CD8-positive, alpha-beta memory T cell (primary cell): ENCODE data around the gene AXL. TPM values are rescaled to one million over a fixed set of nuclear protein-coding genes. Genes with fewer than 3 reads are reported as not detected.

Source experiments
- CTCF ChIA-PET: fragments of 350-600 bp; sonication (Branson Sonifier 250); formaldehyde crosslinking; loops from one replicate; lab custom pipeline; 2021; ENCODE audit warnings: antibody characterized with exemption; lab: Charles Lee
- POLR2A ChIA-PET: fragments of 350-600 bp; sonication (Branson Sonifier 250); formaldehyde crosslinking; loops from one replicate; lab custom pipeline; 2021; ENCODE audit warnings: antibody characterized with exemption; lab: Charles Lee
- DNase-seq, 5 donors: peaks; one replicate each; pipeline versions ENCODE4 v3.0.0 to v3.0.0-alpha.2; 2020 to 2022; ENCODE audit warnings: mixed read lengths in 1 of 5
- H3K27ac ChIP-seq: one replicate; pipeline ENCODE4 v1.7.0; 2013; ENCODE audit warnings: low read depth, mild to moderate bottlenecking, low read length, moderate library complexity
- H3K27me3 ChIP-seq: 2 replicates; pipeline ENCODE4 v1.7.0; 2013; ENCODE audit warnings: low read length, mild to moderate bottlenecking; ENCODE audit not compliant: insufficient read depth, poor library complexity, severe bottlenecking
- H3K36me3 ChIP-seq: 2 replicates; pipeline ENCODE4 v1.7.0; 2013; ENCODE audit warnings: mild to moderate bottlenecking, low read length, moderate library complexity; ENCODE audit not compliant: insufficient read depth
- H3K4me1 ChIP-seq: 2 replicates; pipeline ENCODE4 v1.7.0; 2013; ENCODE audit warnings: mild to moderate bottlenecking, low read length, moderate library complexity; ENCODE audit not compliant: insufficient read depth
- H3K4me3 ChIP-seq: 2 replicates; pipeline ENCODE4 v1.7.0; 2013; ENCODE audit warnings: mild to moderate bottlenecking, low read length
- H3K9me3 ChIP-seq: 2 replicates; pipeline ENCODE4 v1.7.0; 2013; ENCODE audit warnings: mild to moderate bottlenecking, low read length
- H3K27ac Mint-ChIP-seq, 8 donors: one replicate each; pipeline ENCODE4 v1.8.0; 2020 to 2021; ENCODE audit warnings: mixed read lengths in 8 of 8, mild to moderate bottlenecking in 6 of 8, inconsistent platforms in 3 of 8, moderate library complexity in 3 of 8
- H3K27me3 Mint-ChIP-seq, 2 donors: one replicate each; pipeline ENCODE4 v1.8.0; 2020 to 2021; ENCODE audit warnings: mixed read lengths in 2 of 2, mild to moderate bottlenecking in 1 of 2, moderate library complexity in 1 of 2
- H3K36me3 Mint-ChIP-seq, 3 donors: one replicate each; pipeline ENCODE4 v1.8.0; 2020 to 2021; ENCODE audit warnings: mixed read lengths in 3 of 3, inconsistent platforms in 1 of 3, mild to moderate bottlenecking in 1 of 3
- H3K4me1 Mint-ChIP-seq, 3 donors: one replicate each; pipeline ENCODE4 v1.8.0; 2020 to 2021; ENCODE audit warnings: mixed read lengths in 3 of 3, inconsistent platforms in 1 of 3, mild to moderate bottlenecking in 1 of 3
- H3K4me3 Mint-ChIP-seq, 7 donors: one replicate each; pipeline ENCODE4 v1.8.0; 2020 to 2021; ENCODE audit warnings: mixed read lengths in 7 of 7, mild to moderate bottlenecking in 6 of 7, moderate library complexity in 4 of 7, inconsistent platforms in 2 of 7
- H3K9me3 Mint-ChIP-seq, 5 donors: one replicate each; pipeline ENCODE4 v1.8.0; 2020 to 2022; ENCODE audit warnings: mixed read lengths in 5 of 5, mild to moderate bottlenecking in 3 of 5, moderate library complexity in 2 of 5, inconsistent platforms in 1 of 5
- polyA plus RNA-seq: library from polyadenylated mRNA; unstranded; fragments of 300-500 nt; fragmentation: Illumina TruSeq; gene quantifications from one replicate; pipeline ENCODE4 v1.2.3, GENCODE V29; 2021
- total RNA-seq, 2 experiments: library from RNA; stranded (reverse); gene quantifications; one replicate each; pipeline ENCODE4 v1.2.3, GENCODE V29; 2021

AXL gene
- total and polyA plus RNA-seq, 3 experiments from 2014 or later = 0.09 to 0.43 (median 0.11) TPM

GRCh38 chr19:41296433-41296871 lies 77.4 kb downstream of the AXL start:
- Histone ChIP-seq H3K27me3 (no peaks in the 10 kb centered on the region), H3K4me1 (peaks cover 57% of the 10 kb centered on the region), H3K36me3 (peaks cover 71% of the 10 kb centered on the region), H3K4me3 (no peak overlapping the region), H3K9me3 (no peaks in the 10 kb centered on the region), H3K27ac (no peak overlapping the region)
- POLR2A ChIA-PET = interaction anchor here (3.2 kb wide), 1 partner anchor 33 kb away, joined by 16 read pairs; the partner anchor contains the start of gene HNRNPUL1
- Mint-ChIP-seq H3K36me3 (peaks cover 11 to 99% (median 53%) of the 10 kb centered on the region in 3 donors), H3K4me1 (peaks cover 63 to 72% (median 70%) of the 10 kb centered on the region in 3 donors), H3K9me3 (no peaks in the 10 kb centered on the region), H3K27ac (peak overlapping the region; percentile 96 to 100 (median 98)), H3K27me3 (no peaks in the 10 kb centered on the region), H3K4me3 (peak overlapping the region in 6 of 7 donors; percentile 21 to 83 (median 66))
- no peak for DNase-seq
- CTCF ChIA-PET = interaction anchor here (1.5 to 4.0 kb wide), 2 partner anchors 12 to 31 kb away, joined by 3 to 24 read pairs; no protein-coding TSS in a partner anchor

- H3K36me3 Mint-ChIP-seq = peaks cover 12 to 97% (median 52%) of the 10 kb centered on the region in 3 donors
- peak in 1 of 5 donors; percentile 36 for DNase-seq
- Histone ChIP-seq H3K36me3 (peaks cover 58% of the 10 kb centered on the region), H3K4me1 (peaks cover 70% of the 10 kb centered on the region), H3K27ac (peak overlapping the region; percentile 68), H3K27me3 (no peaks in the 10 kb centered on the region), H3K4me3 (no peak overlapping the region), H3K9me3 (no peaks in the 10 kb centered on the region)
- H3K27me3 Mint-ChIP-seq = no peaks in the 10 kb centered on the region
- CTCF ChIA-PET = interaction anchor here (1.2 to 4.0 kb wide), 3 partner anchors 10 to 94 kb away, joined by 3 to 24 read pairs (median 10); no protein-coding TSS in a partner anchor
- H3K9me3 Mint-ChIP-seq = no peaks in the 10 kb centered on the region
- POLR2A ChIA-PET = interaction anchor here (0.6 to 3.2 kb wide), 2 partner anchors 9 to 34 kb away, joined by 3 to 16 read pairs; partner anchors contain the start of gene HNRNPUL1
- H3K27ac Mint-ChIP-seq = peak overlapping the region; percentile 96 to 100 (median 98)
- H3K4me1 Mint-ChIP-seq = peaks cover 73 to 86% (median 83%) of the 10 kb centered on the region in 3 donors
- peak overlapping the region; percentile 37 to 67 (median 61) for H3K4me3 Mint-ChIP-seq
These were observed 78.8 kb downstream of the AXL start for GRCh38 chr19:41297628-41298347.

- no peaks in the 10 kb centered on the region for H3K27me3 Mint-ChIP-seq
- H3K36me3 Mint-ChIP-seq = peaks cover 15 to 97% (median 53%) of the 10 kb centered on the region in 3 donors
- peak; percentile 45 to 78 (median 56) for DNase-seq
- POLR2A ChIA-PET = interaction anchor here (3.2 kb wide), 1 partner anchor 35 kb away, joined by 16 read pairs; the partner anchor contains the start of gene HNRNPUL1
- Histone ChIP-seq H3K9me3 (no peaks in the 10 kb centered on the region), H3K4me1 (peaks cover 77% of the 10 kb centered on the region), H3K36me3 (peaks cover 52% of the 10 kb centered on the region), H3K27ac (peak overlapping the region; percentile 68), H3K4me3 (no peak overlapping the region), H3K27me3 (no peaks in the 10 kb centered on the region)
- H3K4me3 Mint-ChIP-seq = peak overlapping the region; percentile 37 to 67 (median 64)
- no peaks in the 10 kb centered on the region for H3K9me3 Mint-ChIP-seq
- peak overlapping the region; percentile 96 to 100 (median 98) for H3K27ac Mint-ChIP-seq
- CTCF ChIA-PET = interaction anchor here (1.2 to 4.0 kb wide), 3 partner anchors 10 to 94 kb away, joined by 3 to 24 read pairs (median 10); no protein-coding TSS in a partner anchor
- peaks cover 80 to 93% (median 90%) of the 10 kb centered on the region in 3 donors for H3K4me1 Mint-ChIP-seq
These were observed 79.4 kb downstream of the AXL start for GRCh38 chr19:41298348-41298964.

GRCh38 chr19:41299046-41299754 lies 80.2 kb downstream of the AXL start:
- Histone ChIP-seq H3K27me3 (no peaks in the 10 kb centered on the region), H3K4me3 (no peak overlapping the region), H3K9me3 (no peaks in the 10 kb centered on the region), H3K36me3 (peaks cover 51% of the 10 kb centered on the region), H3K27ac (peak overlapping the region; percentile 68), H3K4me1 (peaks cover 85% of the 10 kb centered on the region)
- no peaks in the 10 kb centered on the region for H3K9me3 Mint-ChIP-seq
- peak in 1 of 5 donors; percentile 7 for DNase-seq
- peak overlapping the region; percentile 31 to 72 (median 66) for H3K4me3 Mint-ChIP-seq
- peaks cover 86 to 100% (median 98%) of the 10 kb centered on the region in 3 donors for H3K4me1 Mint-ChIP-seq
- no peaks in the 10 kb centered on the region for H3K27me3 Mint-ChIP-seq
- POLR2A ChIA-PET = interaction anchor here (1.0 to 3.2 kb wide), 2 partner anchors 35 to 256 kb away, joined by 3 to 16 read pairs; partner anchors contain the start of gene HNRNPUL1
- H3K36me3 Mint-ChIP-seq = peaks cover 18 to 97% (median 52%) of the 10 kb centered on the region in 3 donors
- CTCF ChIA-PET = interaction anchor here (1.3 to 4.0 kb wide), 3 partner anchors 9 to 95 kb away, joined by 4 to 24 read pairs (median 10); partner anchors contain the start of gene HNRNPUL1
- H3K27ac Mint-ChIP-seq = peak overlapping the region; percentile 96 to 100 (median 98)

GRCh38 chr19:41299755-41300089 lies 80.7 kb downstream of the AXL start:
- Mint-ChIP-seq H3K9me3 (no peaks in the 10 kb centered on the region), H3K27me3 (no peaks in the 10 kb centered on the region)
- POLR2A ChIA-PET = interaction anchor here (1.0 to 3.2 kb wide), 2 partner anchors 36 to 255 kb away, joined by 3 to 16 read pairs; partner anchors contain the start of gene HNRNPUL1

GRCh38 chr19:41300555-41300954 lies 81.5 kb downstream of the AXL start:
- no peak overlapping the region for H3K4me3 ChIP-seq
- H3K27ac ChIP-seq = no peak overlapping the region
- H3K4me1 ChIP-seq = peaks cover 98% of the 10 kb centered on the region
- ChIA-PET CTCF (interaction anchor here (0.8 to 10.1 kb wide), 5 partner anchors 17 to 97 kb away, joined by 3 to 101 read pairs (median 54); partner anchors contain the start of genes HNRNPUL1 and TGFB1), POLR2A (interaction anchor here (0.5 kb wide), 1 partner anchor 31 kb away, joined by 5 read pairs; no protein-coding TSS in a partner anchor)
- DNase-seq = no peak
- peaks cover 94 to 100% (median 100%) of the 10 kb centered on the region in 3 donors for H3K4me1 Mint-ChIP-seq
- no peaks in the 10 kb centered on the region for H3K9me3 Mint-ChIP-seq
- no peaks in the 10 kb centered on the region for H3K27me3 Mint-ChIP-seq
- peak overlapping the region; percentile 17 to 100 (median 97) for H3K27ac Mint-ChIP-seq
- H3K36me3 ChIP-seq = peaks cover 51% of the 10 kb centered on the region
- peak overlapping the region in 4 of 7 donors; percentile 12 to 60 (median 44) for H3K4me3 Mint-ChIP-seq
- no peaks in the 10 kb centered on the region for H3K27me3 ChIP-seq
- peaks cover 14 to 97% (median 41%) of the 10 kb centered on the region in 3 donors for H3K36me3 Mint-ChIP-seq
- H3K9me3 ChIP-seq = no peaks in the 10 kb centered on the region

More at GRCh38 chr19:41299755-41300089, 80.7 kb downstream of the AXL start:
- no peaks in the 10 kb centered on the region for H3K27me3 ChIP-seq
- H3K27ac Mint-ChIP-seq = peak overlapping the region; percentile 96 to 100 (median 98)
- peaks cover 90% of the 10 kb centered on the region for H3K4me1 ChIP-seq
- H3K36me3 Mint-ChIP-seq = peaks cover 15 to 97% (median 49%) of the 10 kb centered on the region in 3 donors
- H3K27ac ChIP-seq = no peak overlapping the region
- peak overlapping the region; percentile 31 to 72 (median 66) for H3K4me3 Mint-ChIP-seq
- DNase-seq = peak in 4 of 5 donors; percentile 45 to 81 (median 61)
- no peak overlapping the region for H3K4me3 ChIP-seq
- CTCF ChIA-PET = interaction anchor here (1.3 to 4.0 kb wide), 3 partner anchors 8 to 96 kb away, joined by 4 to 24 read pairs (median 10); partner anchors contain the start of gene HNRNPUL1
- peaks cover 51% of the 10 kb centered on the region for H3K36me3 ChIP-seq
- H3K4me1 Mint-ChIP-seq = peaks cover 91 to 100% (median 99%) of the 10 kb centered on the region in 3 donors
- H3K9me3 ChIP-seq = no peaks in the 10 kb centered on the region
